Astrocyte (in vitro differentiated cells and primary cell): Measurements from ENCODE around the gene SKIC2. TPM values are rescaled to one million over a fixed set of nuclear protein-coding genes. Genes with fewer than 3 reads are reported as not detected.

Source experiments
- DNase-seq: peaks from one replicate; pipeline ENCODE4 v3.0.0-alpha.2; 2010; ENCODE audit warnings: low read depth
- FAIRE-seq: peaks from 2 replicates; lab custom pipeline; 2011; peaks lifted over from hg19 to GRCh38; lab: Jason Lieb, UNC
- H2AFZ ChIP-seq: 2 replicates; pipeline ENCODE4 v1.6.0; 2012; ENCODE audit warnings: low read depth, low read length, inconsistent platforms
- H3K27ac ChIP-seq: 2 replicates; pipeline ENCODE4 v1.5.1; 2011; ENCODE audit warnings: low read depth, low read length, inconsistent platforms
- H3K27me3 ChIP-seq: 2 replicates; pipeline ENCODE4 v1.6.0; 2011; ENCODE audit warnings: low read length, inconsistent platforms; ENCODE audit not compliant: insufficient read depth
- H3K36me3 ChIP-seq: 2 replicates; pipeline ENCODE4 v1.5.1; 2011; ENCODE audit warnings: low read length, inconsistent platforms; ENCODE audit not compliant: insufficient read depth
- H3K4me1 ChIP-seq: 2 replicates; pipeline ENCODE4 v1.5.1; 2011; ENCODE audit warnings: low read length, inconsistent platforms; ENCODE audit not compliant: insufficient read depth
- H3K4me2 ChIP-seq: 2 replicates; pipeline ENCODE4 v1.6.0; 2012; ENCODE audit warnings: low read length, inconsistent platforms
- H3K4me3 ChIP-seq: 2 replicates; pipeline ENCODE4 v1.5.1; 2011; ENCODE audit warnings: low read depth, mild to moderate bottlenecking, low read length, inconsistent platforms; ENCODE audit not compliant: insufficient read depth
- H3K79me2 ChIP-seq: 2 replicates; pipeline ENCODE4 v1.6.0; 2012; ENCODE audit warnings: mild to moderate bottlenecking, low read length, inconsistent platforms; ENCODE audit not compliant: insufficient read depth
- H3K9ac ChIP-seq: 2 replicates; pipeline ENCODE4 v1.6.0; 2012; ENCODE audit warnings: mild to moderate bottlenecking, low read length, inconsistent platforms
- H3K9me3 ChIP-seq: 2 replicates; pipeline ENCODE4 v1.5.1; 2012; ENCODE audit warnings: low read depth, mild to moderate bottlenecking, low read length, inconsistent platforms; ENCODE audit not compliant: insufficient read depth
- H4K20me1 ChIP-seq: 2 replicates; pipeline ENCODE4 v1.6.0; 2012; ENCODE audit warnings: low read length, inconsistent platforms; ENCODE audit not compliant: insufficient read depth
- H3K27ac Mint-ChIP-seq: one replicate; pipeline ENCODE4 v1.8.0; 2021; ENCODE audit warnings: mild to moderate bottlenecking, mixed read lengths; ENCODE audit not compliant: unreplicated experiment
- H3K27me3 Mint-ChIP-seq: one replicate; pipeline ENCODE4 v1.8.0; 2021; ENCODE audit warnings: low read depth, mixed read lengths; ENCODE audit not compliant: unreplicated experiment
- H3K36me3 Mint-ChIP-seq: one replicate; pipeline ENCODE4 v1.8.0; 2021; ENCODE audit warnings: low read depth, mixed read lengths; ENCODE audit not compliant: unreplicated experiment
- H3K4me1 Mint-ChIP-seq: one replicate; pipeline ENCODE4 v1.8.0; 2021; ENCODE audit warnings: low read depth, mixed read lengths; ENCODE audit not compliant: unreplicated experiment
- H3K4me3 Mint-ChIP-seq: one replicate; pipeline ENCODE4 v1.8.0; 2021; ENCODE audit warnings: mild to moderate bottlenecking, moderate library complexity, mixed read lengths; ENCODE audit not compliant: unreplicated experiment
- H3K9me3 Mint-ChIP-seq: one replicate; pipeline ENCODE4 v1.8.0; 2021; ENCODE audit warnings: mild to moderate bottlenecking, mixed read lengths; ENCODE audit not compliant: unreplicated experiment
- EZH2 ChIP-seq: IDR thresholded peaks from 2 replicates; pipeline ENCODE4 v1.6.1; 2012; ENCODE audit warnings: mild to moderate bottlenecking, low read length, inconsistent platforms; ENCODE audit not compliant: insufficient read depth
- total RNA-seq: library from RNA; stranded (reverse); gene quantifications from 2 replicates; pipeline ENCODE4 v1.2.1, GENCODE V29; 2021
- TF ChIP-seq, protein P1 (sequence below): IDR thresholded peaks from 2 replicates; pipeline ENCODE4 v1.5.1; 2011; ENCODE audit warnings: low read depth, mild to moderate bottlenecking, inconsistent platforms, low read length, moderate library complexity; ENCODE audit not compliant: insufficient read depth

SKIC2 gene
- total RNA-seq, 1 donor from 2014 or later: 79.1 TPM

DNA sequence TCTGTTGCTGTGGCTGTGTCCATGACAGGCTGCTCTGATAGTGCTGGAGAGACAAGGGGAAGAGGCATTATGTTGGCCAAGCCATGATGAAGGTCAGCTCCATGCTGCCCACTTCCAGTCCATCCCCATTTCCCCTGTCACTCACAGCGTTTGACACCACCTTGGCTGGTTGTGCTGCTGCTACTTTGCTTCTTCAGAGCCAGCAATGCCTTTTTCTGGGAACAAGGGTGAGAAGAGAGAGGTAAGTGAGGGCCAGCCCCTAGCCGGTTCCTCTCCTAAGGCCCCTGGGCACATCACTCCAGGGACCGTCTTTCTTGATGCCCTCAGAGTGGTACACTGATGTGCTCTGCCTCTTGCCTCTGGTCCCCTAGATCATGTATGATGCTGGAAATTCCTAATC is 2.2 kb upstream of the SKIC2 start:
- no peak for FAIRE-seq

DNA sequence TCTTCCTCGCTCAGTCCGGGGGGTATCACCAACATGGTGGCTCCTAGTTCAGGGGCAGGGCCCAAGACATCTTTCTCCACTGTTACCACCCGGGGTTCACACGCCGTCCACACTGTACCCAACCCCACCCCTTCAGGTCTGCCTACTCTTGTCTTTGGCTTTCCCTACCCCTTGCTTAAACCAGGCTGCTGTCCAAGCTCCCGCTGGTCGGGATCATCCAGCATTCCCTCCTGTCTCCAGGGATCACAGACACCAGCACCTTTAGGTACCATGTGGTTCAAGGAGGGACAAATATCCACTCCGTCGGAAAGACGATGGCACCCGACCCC is 599 bp upstream of the SKIC2 start:
- Mint-ChIP-seq H3K27me3 (no peaks in the 10 kb centered on the region), H3K9me3 (no peaks in the 10 kb centered on the region), H3K27ac (peak overlapping the region; percentile 90), H3K36me3 (peaks cover 33% of the 10 kb centered on the region), H3K4me3 (peak overlapping the region; percentile 94), H3K4me1 (peaks cover 14% of the 10 kb centered on the region)
- peak overlapping the region; percentile 74 for H3K27ac ChIP-seq
- peak overlapping the region; percentile 97 for H3K9ac ChIP-seq
- no peaks in the 10 kb centered on the region for H3K9me3 ChIP-seq
- DNase-seq (no peak), FAIRE-seq (no peak)
- peaks cover 4% of the 10 kb centered on the region for H4K20me1 ChIP-seq
- peaks cover 17% of the 10 kb centered on the region for H3K4me1 ChIP-seq
- H3K27me3 ChIP-seq: no peaks in the 10 kb centered on the region
- H2AFZ ChIP-seq: peak overlapping the region; percentile 90
- H3K79me2 ChIP-seq: peaks cover 42% of the 10 kb centered on the region
- peak overlapping the region; percentile 95 for H3K4me3 ChIP-seq
- H3K4me2 ChIP-seq: peak overlapping the region; percentile 98
- H3K36me3 ChIP-seq: peaks cover 24% of the 10 kb centered on the region
- TF ChIP-seq, protein P1, sequence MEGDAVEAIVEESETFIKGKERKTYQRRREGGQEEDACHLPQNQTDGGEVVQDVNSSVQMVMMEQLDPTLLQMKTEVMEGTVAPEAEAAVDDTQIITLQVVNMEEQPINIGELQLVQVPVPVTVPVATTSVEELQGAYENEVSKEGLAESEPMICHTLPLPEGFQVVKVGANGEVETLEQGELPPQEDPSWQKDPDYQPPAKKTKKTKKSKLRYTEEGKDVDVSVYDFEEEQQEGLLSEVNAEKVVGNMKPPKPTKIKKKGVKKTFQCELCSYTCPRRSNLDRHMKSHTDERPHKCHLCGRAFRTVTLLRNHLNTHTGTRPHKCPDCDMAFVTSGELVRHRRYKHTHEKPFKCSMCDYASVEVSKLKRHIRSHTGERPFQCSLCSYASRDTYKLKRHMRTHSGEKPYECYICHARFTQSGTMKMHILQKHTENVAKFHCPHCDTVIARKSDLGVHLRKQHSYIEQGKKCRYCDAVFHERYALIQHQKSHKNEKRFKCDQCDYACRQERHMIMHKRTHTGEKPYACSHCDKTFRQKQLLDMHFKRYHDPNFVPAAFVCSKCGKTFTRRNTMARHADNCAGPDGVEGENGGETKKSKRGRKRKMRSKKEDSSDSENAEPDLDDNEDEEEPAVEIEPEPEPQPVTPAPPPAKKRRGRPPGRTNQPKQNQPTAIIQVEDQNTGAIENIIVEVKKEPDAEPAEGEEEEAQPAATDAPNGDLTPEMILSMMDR: no peak
- no peak for TF ChIP-seq EZH2

More for the DNA sequence above, 2.2 kb upstream of the SKIC2 start:
- Histone ChIP-seq H4K20me1 (peaks cover 4% of the 10 kb centered on the region), H3K36me3 (peaks cover 30% of the 10 kb centered on the region), H3K4me3 (no peak overlapping the region), H3K27ac (no peak overlapping the region), H2AFZ (no peak overlapping the region), H3K9ac (no peak overlapping the region), H3K4me1 (peaks cover 17% of the 10 kb centered on the region), H3K9me3 (no peaks in the 10 kb centered on the region), H3K79me2 (peaks cover 42% of the 10 kb centered on the region), H3K27me3 (no peaks in the 10 kb centered on the region), H3K4me2 (no peak overlapping the region)
- Mint-ChIP-seq H3K4me1 (peaks cover 14% of the 10 kb centered on the region), H3K27me3 (no peaks in the 10 kb centered on the region), H3K9me3 (no peaks in the 10 kb centered on the region), H3K27ac (no peak overlapping the region), H3K4me3 (no peak overlapping the region), H3K36me3 (peaks cover 22% of the 10 kb centered on the region)
- DNase-seq: no peak
- TF ChIP-seq EZH2: no peak
- TF ChIP-seq, protein P1: no peak

DNA sequence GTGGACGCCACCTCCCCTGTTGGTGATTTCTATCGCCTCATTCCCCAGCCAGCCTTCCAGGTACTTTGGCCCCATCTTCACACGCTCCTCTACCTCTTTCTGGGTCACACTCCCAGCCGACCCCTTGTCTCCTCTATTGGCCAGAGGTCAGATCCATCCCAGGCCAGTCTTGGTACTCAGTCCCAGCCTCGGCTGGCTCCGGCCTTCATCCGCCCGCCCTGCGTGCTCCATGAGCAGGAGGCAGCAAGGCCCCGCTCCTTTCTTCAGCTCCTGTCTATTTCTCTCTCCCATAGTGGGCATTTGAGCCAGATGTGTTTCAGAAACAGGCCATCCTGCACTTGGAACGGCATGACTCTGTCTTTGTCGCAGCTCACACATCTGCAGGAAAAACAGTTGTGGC is 2.6 kb downstream of the SKIC2 start:
- Histone ChIP-seq H3K4me3 (no peak overlapping the region), H3K4me2 (no peak overlapping the region), H3K27ac (no peak overlapping the region), H2AFZ (no peak overlapping the region), H3K4me1 (peaks cover 17% of the 10 kb centered on the region), H3K27me3 (no peaks in the 10 kb centered on the region), H3K79me2 (peaks cover 40% of the 10 kb centered on the region), H3K36me3 (peaks cover 13% of the 10 kb centered on the region), H4K20me1 (peaks cover 4% of the 10 kb centered on the region), H3K9me3 (no peaks in the 10 kb centered on the region), H3K9ac (no peak overlapping the region)
- peaks cover 14% of the 10 kb centered on the region for H3K4me1 Mint-ChIP-seq
- DNase-seq (no peak), FAIRE-seq (no peak)
- H3K9me3 Mint-ChIP-seq: no peaks in the 10 kb centered on the region
- H3K27ac Mint-ChIP-seq: no peak overlapping the region
- peak overlapping the region; percentile 50 for H3K4me3 Mint-ChIP-seq
- no peaks in the 10 kb centered on the region for H3K27me3 Mint-ChIP-seq
- H3K36me3 Mint-ChIP-seq: peaks cover 22% of the 10 kb centered on the region
- no peak for TF ChIP-seq EZH2
- TF ChIP-seq, protein P1: no peak
